Activated T-cell treated with anti-CD3 and anti-CD28 coated beads, Interleukin-2, amount 50 U/mL, for 4 hours (primary cell): ENCODE data around the gene SPAAR. TPM values are rescaled to one million over a fixed set of nuclear protein-coding genes. Genes with fewer than 3 reads are reported as not detected.
A peak's percentile ranks its signal among the peaks of the same experiment; 100 is the strongest.
"Not testable (repeated sequence)": the region's sequence is repeated elsewhere in the genome, so short reads cannot be mapped to it uniquely, and the experiment has no call there.

Experiments
- ATAC-seq, 2 donors: fragments of 200-7000 bp; cut with Tn5 transposase; one replicate each; pipeline ENCODE4 v1.10.0; 2021
- DNase-seq: peaks from one replicate; pipeline ENCODE4 v3.0.0-alpha.2; 2020
- H3K27me3 Mint-ChIP-seq: one replicate; pipeline ENCODE4 v1.8.0; 2021; ENCODE audit warnings: low read depth, mixed read lengths
- H3K36me3 Mint-ChIP-seq: one replicate; pipeline ENCODE4 v1.8.0; 2022; ENCODE audit warnings: mixed read lengths; ENCODE audit not compliant: insufficient read depth
- H3K4me1 Mint-ChIP-seq: one replicate; pipeline ENCODE4 v1.8.0; 2021; ENCODE audit warnings: low read depth, mixed read lengths
- H3K4me3 Mint-ChIP-seq: one replicate; pipeline ENCODE4 v1.8.0; 2021; ENCODE audit warnings: mild to moderate bottlenecking, moderate library complexity, mixed read lengths
- H3K9me3 Mint-ChIP-seq: one replicate; pipeline ENCODE4 v1.8.0; 2021; ENCODE audit warnings: mixed read lengths
- total RNA-seq, 3 donors: library from RNA; stranded (reverse); gene quantifications; one replicate each; pipeline ENCODE4 v1.2.1, GENCODE V29; 2021

SPAAR gene
- total RNA-seq, 3 donors from 2014 or later: not detected

DNA sequence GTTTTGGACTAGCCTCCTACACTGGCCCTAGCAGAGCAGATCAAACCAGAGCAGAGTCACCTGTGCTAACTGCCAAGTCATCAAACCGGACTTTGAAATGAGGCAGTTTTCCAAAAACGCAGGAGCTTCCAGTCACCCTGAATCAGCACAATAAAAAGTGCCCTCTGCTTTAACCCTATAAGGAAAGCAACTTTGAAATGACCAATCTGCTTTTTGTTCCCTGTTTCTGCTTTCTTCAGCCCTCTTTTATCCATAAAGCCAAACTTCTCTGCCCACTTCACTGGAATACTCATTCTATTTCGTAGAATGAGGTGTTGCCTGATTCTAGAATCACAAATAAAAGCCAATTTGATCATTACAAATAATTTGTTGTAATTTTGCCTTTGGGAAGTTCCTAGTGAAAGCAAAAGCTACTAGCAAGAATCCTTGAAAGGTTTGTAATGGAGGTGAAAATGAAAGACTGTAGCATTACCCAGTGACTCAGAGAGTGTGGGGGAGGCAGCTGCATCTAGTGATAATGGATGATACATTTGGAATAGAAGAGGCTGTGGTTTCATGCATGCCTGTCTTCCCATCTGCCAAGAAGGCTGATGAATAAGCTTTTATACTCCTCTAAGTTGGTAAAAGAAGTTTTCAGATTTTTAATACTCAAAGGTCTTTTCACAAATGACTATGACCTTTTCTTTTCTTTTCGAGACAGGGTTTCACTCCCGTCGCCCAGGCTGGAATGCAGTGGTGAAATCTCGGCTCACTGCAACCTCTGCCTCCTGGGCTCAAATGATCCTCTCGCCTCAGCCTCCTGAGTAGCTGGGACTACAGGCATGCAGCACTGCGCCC, 14.9 kb downstream of the SPAAR start:
- H3K36me3 Mint-ChIP-seq: no peaks in the 10 kb centered on the region
- peak; percentile 97 to 98 for ATAC-seq
- peaks cover 10% of the 10 kb centered on the region for H3K4me1 Mint-ChIP-seq
- H3K4me3 Mint-ChIP-seq: no peak overlapping the region
- no peak for DNase-seq
- H3K27me3 Mint-ChIP-seq: no peaks in the 10 kb centered on the region
- no peaks in the 10 kb centered on the region for H3K9me3 Mint-ChIP-seq

- H3K9me3 Mint-ChIP-seq: no peaks in the 10 kb centered on the region
- no peak overlapping the region for H3K4me3 Mint-ChIP-seq
- no peak for ATAC-seq
- no peaks in the 10 kb centered on the region for H3K36me3 Mint-ChIP-seq
- no peak for DNase-seq
- peaks cover 21% of the 10 kb centered on the region for H3K4me1 Mint-ChIP-seq
- no peaks in the 10 kb centered on the region for H3K27me3 Mint-ChIP-seq
Observed at GRCh38 chr9:35928591-35929452, 19.5 kb downstream of the SPAAR start.

GRCh38 chr9:35929453-35929718, 20.1 kb downstream of the SPAAR start:
- H3K4me1 Mint-ChIP-seq: peaks cover 17% of the 10 kb centered on the region
- no peaks in the 10 kb centered on the region for H3K36me3 Mint-ChIP-seq
- H3K27me3 Mint-ChIP-seq: no peaks in the 10 kb centered on the region
- H3K9me3 Mint-ChIP-seq: no peaks in the 10 kb centered on the region
- DNase-seq (no peak), ATAC-seq (no peak)
- H3K4me3 Mint-ChIP-seq: no peak overlapping the region

DNA sequence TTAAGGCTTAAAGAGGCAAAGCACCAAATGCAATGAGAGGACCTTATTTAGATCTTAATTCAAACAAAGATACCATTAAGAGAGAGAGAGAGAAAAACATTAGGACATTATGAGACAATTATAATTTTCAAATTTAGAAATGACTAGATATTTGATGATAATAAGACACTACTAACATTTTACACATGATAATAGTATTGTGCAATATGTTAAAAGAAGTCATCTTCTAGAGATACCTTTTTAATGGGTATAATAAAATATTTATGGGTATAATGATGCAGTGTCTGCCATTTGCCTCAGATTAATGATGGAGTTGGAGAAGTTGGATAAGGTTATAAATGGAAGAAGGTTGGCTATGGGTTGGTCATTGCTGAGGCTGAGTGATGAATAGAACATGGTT, 21.2 kb downstream of the SPAAR start:
- Mint-ChIP-seq H3K27me3 (no peaks in the 10 kb centered on the region), H3K4me3 (no peak overlapping the region), H3K36me3 (no peaks in the 10 kb centered on the region), H3K4me1 (peaks cover 12% of the 10 kb centered on the region), H3K9me3 (no peaks in the 10 kb centered on the region)
- no peak for ATAC-seq
- DNase-seq: no peak

DNA sequence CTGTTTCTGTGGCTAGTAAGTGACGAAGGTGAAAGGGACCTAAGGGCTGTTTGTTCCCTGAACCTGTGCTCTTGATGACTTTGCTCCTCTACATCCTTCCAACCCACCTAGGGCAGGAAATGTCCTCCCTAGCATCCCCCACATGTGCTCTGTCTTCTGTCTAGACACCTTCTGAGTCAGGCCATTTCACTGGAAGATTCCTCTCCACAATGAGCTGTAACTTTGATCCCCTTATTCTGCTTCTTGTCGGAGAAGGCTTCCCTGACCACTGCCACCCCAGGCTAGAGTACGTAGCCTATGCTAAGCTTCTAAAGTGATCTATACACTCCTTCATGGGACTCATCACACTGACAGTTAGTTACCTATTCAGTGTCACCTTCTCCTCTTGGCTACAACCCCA, 21.7 kb downstream of the SPAAR start:
- DNase-seq (no peak), ATAC-seq (no peak)
- Mint-ChIP-seq H3K27me3 (no peaks in the 10 kb centered on the region), H3K4me1 (peaks cover 12% of the 10 kb centered on the region), H3K4me3 (no peak overlapping the region), H3K36me3 (no peaks in the 10 kb centered on the region), H3K9me3 (no peaks in the 10 kb centered on the region)

- DNase-seq: no peak
- peaks cover 6% of the 10 kb centered on the region for H3K9me3 Mint-ChIP-seq
Observed at GRCh38 chr9:35932735-35933134, 23.4 kb downstream of the SPAAR start.

GRCh38 chr9:35933550-35934067, 24.3 kb downstream of the SPAAR start:
- no peak for DNase-seq
- H3K36me3 Mint-ChIP-seq: no peaks in the 10 kb centered on the region
- peaks cover 6% of the 10 kb centered on the region for H3K9me3 Mint-ChIP-seq
- no peaks in the 10 kb centered on the region for H3K27me3 Mint-ChIP-seq
- peak in 1 of 2 donors; percentile 17 for ATAC-seq
- no peak overlapping the region for H3K4me3 Mint-ChIP-seq
- peaks cover 29% of the 10 kb centered on the region for H3K4me1 Mint-ChIP-seq

More at GRCh38 chr9:35932735-35933134, 23.4 kb downstream of the SPAAR start:
- Mint-ChIP-seq H3K4me3 (no peak overlapping the region), H3K36me3 (no peaks in the 10 kb centered on the region), H3K4me1 (peaks cover 22% of the 10 kb centered on the region), H3K27me3 (no peaks in the 10 kb centered on the region)
- ATAC-seq: peak; percentile 80 to 85

GRCh38 chr9:35934069-35934468, 24.8 kb downstream of the SPAAR start:
- H3K27me3 Mint-ChIP-seq, H3K9me3 Mint-ChIP-seq, H3K36me3 Mint-ChIP-seq, H3K4me3 Mint-ChIP-seq, ATAC-seq, DNase-seq: not testable (repeated sequence)
- peaks cover 34% of the 10 kb centered on the region for H3K4me1 Mint-ChIP-seq

DNA sequence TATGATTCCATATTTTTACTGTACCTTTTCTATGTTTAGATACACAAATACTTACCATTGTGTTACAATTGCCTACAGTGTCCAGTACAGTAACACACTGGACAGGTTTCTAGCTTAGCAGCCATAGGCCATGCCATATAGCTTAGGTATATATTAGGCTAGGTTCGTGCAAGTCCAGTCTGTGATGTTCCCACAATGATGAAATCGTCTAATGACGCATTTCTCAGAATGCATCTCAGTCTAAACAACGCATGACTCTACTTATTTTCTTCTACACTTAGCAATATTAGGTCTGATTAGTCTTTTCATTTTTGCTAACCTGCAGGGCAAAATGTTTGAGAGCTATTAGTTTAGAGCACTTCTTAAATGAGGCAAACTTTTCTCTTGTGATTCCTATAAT, 26.0 kb downstream of the SPAAR start:
- DNase-seq (no peak), ATAC-seq (no peak)
- Mint-ChIP-seq H3K36me3 (no peaks in the 10 kb centered on the region), H3K9me3 (peaks cover 6% of the 10 kb centered on the region), H3K4me1 (peaks cover 46% of the 10 kb centered on the region), H3K27me3 (no peaks in the 10 kb centered on the region), H3K4me3 (no peak overlapping the region)

GRCh38 chr9:35935755-35936509, 26.6 kb downstream of the SPAAR start:
- Mint-ChIP-seq H3K27me3 (no peaks in the 10 kb centered on the region), H3K4me1 (peaks cover 52% of the 10 kb centered on the region), H3K36me3 (no peaks in the 10 kb centered on the region)

DNA sequence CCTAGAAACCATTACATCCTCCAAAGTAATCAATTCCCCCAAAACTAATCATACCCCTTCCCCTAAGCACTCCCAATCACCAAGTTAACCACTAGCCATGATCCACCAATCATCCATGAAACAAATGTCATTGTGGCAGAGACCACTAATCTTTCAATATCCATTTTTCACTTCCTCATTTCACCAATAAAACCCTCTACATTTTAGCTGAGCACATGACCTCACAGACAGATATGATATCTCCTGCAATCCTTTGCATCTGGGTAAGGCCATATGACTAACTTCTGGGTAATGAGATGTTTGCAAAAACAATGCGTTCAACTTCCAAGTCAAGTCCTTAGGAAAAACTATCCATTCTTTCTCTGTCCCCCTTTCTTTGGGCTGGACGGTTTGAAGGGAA, 27.9 kb downstream of the SPAAR start:
- ATAC-seq (no peak), DNase-seq (no peak)
- Mint-ChIP-seq H3K36me3 (no peaks in the 10 kb centered on the region), H3K9me3 (peaks cover 6% of the 10 kb centered on the region), H3K27me3 (no peaks in the 10 kb centered on the region), H3K4me3 (no peak overlapping the region), H3K4me1 (peaks cover 65% of the 10 kb centered on the region)

More at GRCh38 chr9:35935755-35936509, 26.6 kb downstream of the SPAAR start:
- Mint-ChIP-seq H3K9me3 (peaks cover 6% of the 10 kb centered on the region), H3K4me3 (no peak overlapping the region)
- no peak for ATAC-seq
- no peak for DNase-seq

DNA sequence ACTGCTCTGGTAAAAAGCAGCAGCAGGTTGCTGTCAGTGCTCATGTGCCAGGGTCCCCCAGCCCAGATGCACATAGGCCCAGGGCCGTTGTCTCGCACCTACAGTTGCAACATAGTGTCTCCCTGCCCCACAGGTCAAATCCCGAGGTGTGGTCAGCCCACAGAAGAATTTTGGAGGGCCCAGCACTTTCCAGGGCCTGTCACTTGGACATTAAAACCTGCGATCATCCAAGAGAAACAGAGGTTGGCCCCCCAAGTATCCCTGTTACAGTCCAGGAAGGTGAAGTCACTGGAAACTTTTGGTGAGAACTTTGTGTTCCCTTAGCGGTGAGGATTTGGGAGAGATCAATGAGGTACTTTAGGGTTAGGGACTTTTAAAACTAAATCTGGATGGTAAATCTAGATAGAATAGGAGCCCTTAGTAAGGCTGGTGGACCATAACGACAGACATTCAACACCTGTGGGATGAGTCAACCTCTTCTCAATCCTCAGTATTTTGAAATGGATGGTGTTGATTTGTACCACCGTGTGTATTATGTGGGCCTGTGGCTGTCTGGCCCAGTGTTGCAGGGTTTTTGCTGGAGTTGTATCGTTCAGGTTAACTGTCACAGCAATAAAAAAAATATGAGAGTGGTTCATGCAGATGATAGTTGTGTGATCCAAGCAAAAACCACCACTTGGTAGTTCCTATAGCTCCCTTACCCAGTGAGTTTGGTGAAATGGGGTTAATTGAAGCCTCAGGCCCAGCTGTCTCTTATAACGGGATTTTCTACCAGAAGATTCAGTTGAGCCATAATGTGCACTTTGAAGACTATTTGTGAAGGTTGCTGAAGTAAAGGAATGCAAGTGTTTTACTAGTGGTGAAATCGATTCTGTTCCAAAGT, 29.4 kb downstream of the SPAAR start:
- peak; percentile 23 to 47 for ATAC-seq
- peaks cover 66% of the 10 kb centered on the region for H3K4me1 Mint-ChIP-seq
- H3K9me3 Mint-ChIP-seq: peaks cover 6% of the 10 kb centered on the region
- no peaks in the 10 kb centered on the region for H3K27me3 Mint-ChIP-seq
- DNase-seq: no peak
- H3K36me3 Mint-ChIP-seq: no peaks in the 10 kb centered on the region
- H3K4me3 Mint-ChIP-seq: no peak overlapping the region

- H3K36me3 Mint-ChIP-seq: no peaks in the 10 kb centered on the region
- DNase-seq: no peak
- H3K27me3 Mint-ChIP-seq: no peaks in the 10 kb centered on the region
- H3K4me1 Mint-ChIP-seq: peaks cover 75% of the 10 kb centered on the region
- peaks cover 6% of the 10 kb centered on the region for H3K9me3 Mint-ChIP-seq
- ATAC-seq: no peak
- H3K4me3 Mint-ChIP-seq: no peak overlapping the region
Observed at GRCh38 chr9:35939679-35940250, 30.5 kb downstream of the SPAAR start.
